ENCODE results near the gene KRTAP19-2.
A peak's percentile ranks its signal among the peaks of the same experiment; 100 is the strongest.

Gene KRTAP19-2, protein sequence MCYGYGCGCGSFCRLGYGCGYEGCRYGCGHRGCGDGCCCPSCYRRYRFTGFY

DNA sequence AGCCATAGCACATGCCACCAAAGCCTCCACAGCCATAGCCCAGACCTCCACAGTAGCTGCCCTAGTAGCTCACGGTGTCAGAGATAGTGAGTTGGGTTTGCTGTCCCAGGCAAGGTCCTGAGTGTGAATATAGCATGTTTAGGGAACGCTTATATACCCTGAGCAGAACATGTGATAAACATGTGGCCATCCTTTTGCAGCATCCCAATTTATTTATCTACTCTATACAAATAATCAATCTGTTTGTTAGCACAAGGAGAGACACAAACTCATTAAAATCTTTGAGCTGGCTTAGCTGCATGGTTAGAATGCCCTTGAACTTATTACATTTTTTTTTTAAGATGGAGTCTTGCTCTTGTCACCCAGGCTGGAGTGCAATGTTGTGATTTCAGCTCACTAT is at the start of gene KRTAP19-2:
Gene KRTAP19-2 (minus strand): TSS at position 101 of the 400 bp plus-strand sequence. CDS start 88 bp downstream, at position 13.
- DNase-seq = no peak

DNA sequence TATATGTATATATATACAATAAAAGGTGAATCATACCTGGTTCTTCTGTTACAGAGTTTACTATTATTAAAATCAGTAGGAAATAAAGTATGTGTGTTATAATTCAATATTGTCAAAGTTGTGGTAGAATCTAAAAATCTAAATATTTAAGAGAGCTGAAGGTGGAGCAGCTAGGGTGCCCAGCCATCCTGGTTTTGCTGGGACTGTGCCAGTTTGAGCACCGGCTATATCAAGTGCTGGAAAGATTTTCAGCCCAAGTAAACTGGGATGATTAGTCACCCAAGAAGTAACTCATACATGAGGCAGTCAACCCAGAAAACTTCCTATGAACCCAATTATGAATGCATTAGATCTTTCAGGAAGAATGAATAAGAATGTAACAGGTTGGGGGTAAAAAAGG is 31.6 kb upstream of the KRTAP19-2 start:
- DNase-seq = no peak

DNA sequence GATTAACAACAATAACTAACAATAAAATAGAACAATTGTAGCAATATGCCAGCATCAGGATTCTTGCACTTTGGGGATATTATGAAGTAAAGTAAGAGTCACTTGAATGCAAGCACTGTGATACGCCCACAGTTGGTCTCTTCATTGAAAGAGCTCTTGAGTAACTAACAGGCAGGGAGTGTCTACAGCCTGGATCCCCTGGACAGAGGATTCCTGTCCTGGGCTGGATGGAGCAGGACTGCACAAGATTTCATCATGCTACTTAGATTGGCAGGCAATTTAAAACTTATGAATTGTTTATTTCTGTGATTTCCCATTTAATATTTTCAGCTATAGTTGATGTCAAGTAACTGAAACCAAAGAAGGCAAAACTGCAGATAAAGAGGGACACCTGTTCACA is 28.4 kb upstream of the KRTAP19-2 start:
- DNase-seq = no peak

DNA sequence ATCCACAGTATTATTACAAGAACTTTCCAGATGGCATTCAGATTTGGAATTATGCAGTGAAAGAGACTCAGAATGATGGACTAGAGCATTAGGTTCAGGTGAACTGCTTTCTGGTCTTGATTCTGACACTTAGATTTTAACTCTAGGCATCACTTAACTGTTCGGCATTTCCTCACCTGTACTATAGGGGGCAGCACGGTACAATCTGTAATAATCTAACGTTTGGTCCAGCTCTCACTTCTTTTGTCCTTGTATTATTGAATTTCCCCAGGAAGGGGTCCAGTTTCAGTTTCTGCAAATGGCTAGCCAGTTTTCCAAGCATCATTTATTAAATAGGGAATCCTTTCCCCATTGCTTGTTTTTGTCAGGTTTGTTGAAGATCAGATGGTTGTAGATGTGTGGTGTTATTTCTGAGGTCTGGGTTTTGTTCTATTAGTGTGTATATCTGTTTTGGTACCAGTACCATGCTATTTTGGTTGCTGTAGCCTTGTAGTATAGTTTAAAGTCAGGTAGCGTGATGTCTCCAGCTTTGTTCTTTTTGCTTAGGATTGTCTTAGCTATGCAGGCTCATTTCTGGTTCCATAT is 18.5 kb upstream of the KRTAP19-2 start:
- peak; percentile 11 for DNase-seq

DNA sequence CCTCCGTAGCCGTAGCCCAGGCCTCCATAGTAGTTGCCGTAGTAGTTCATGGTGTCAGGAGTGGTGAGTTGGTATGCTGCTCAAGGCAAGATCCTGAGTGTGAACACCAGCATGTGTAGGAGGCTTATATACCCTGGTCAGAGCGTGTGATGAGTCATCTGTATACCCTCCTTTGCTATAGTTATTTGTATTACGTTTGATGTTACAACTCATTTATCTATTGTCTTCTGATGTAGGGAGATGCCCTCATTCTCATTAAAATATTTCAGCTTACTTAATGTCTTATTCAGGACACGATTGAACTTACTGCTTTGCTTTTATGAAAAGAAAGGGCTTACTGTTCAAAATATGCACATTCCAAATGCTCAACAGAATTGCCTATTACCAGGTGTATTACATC is 14.8 kb upstream of the KRTAP19-2 start, which contains the start of gene KRTAP19-5:
Gene KRTAP19-5 (minus strand): TSS at position 101 of the 400 bp plus-strand sequence. CDS start 51 bp downstream, at position 50.
- no peak for DNase-seq

DNA sequence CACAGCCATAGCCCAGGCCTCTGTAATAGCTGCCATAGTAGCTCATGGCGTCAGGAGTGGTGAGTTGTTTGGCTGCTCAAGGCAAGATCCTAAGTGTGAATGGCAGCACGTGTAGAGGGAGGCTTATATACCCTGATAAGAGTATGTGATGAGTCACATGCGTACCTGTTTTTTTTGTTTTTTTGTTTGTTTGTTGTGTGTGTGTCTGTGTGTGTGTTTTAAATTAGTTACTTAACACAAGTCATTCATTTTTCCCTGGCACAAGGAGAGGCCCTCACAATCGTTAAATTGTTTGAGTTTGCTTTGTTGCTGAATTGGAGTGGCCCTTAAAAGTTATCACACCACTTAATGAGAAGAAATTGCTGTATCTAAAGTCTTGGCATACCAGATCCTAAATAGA is 9.8 kb upstream of the KRTAP19-2 start, which contains the start of gene KRTAP19-4:
Gene KRTAP19-4 (minus strand): TSS at position 101 of the 400 bp plus-strand sequence. CDS start 55 bp downstream, at position 46.
- no peak for DNase-seq

DNA sequence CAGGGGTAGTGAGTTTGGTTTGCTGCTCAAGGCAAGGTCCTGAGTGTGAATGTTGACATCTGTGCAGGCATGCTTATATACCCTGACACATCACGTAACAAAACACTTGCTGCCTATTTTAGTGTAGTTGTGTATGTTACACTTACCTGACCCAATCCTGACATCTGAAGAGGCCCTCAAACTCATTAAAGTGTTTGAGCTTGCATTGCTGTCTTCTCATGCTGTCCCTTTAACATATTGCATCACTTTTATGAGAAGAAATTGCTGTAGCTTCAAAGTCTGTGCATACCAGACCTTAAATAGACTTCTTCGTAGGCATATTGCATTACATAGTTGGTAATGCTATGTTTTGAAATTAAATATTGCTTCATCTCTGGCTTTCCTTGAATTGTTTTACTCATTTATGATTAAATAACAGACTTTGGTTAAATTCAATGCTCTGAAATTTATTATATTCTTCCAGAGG is 4.8 kb upstream of the KRTAP19-2 start, which contains the start of gene KRTAP19-3:
Gene KRTAP19-3 (minus strand): TSS at position 51 of the 466 bp plus-strand sequence. CDS start 56 bp downstream, outside the sequence.
- no peak for DNase-seq

DNA sequence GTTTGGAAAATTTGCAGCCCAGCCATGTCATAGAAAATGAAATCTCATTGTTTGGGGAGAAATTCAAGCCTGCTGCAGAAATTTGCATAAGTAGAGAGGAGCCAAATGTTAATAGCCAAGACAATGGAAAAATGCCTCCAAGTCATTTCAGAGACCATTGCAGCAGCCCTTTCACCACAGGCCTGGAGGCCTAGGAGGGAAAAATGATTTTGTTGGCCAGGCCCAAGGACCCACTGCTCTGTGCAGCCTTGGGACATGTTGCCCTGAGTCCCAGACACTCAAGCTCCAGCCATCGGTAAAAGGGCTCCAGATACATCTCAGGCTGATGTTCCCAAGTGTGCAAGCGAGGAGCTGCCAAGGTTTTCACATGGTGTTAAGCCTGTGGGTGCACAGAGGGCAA is 1.1 kb downstream of the KRTAP19-2 start:
- no peak for DNase-seq

DNA sequence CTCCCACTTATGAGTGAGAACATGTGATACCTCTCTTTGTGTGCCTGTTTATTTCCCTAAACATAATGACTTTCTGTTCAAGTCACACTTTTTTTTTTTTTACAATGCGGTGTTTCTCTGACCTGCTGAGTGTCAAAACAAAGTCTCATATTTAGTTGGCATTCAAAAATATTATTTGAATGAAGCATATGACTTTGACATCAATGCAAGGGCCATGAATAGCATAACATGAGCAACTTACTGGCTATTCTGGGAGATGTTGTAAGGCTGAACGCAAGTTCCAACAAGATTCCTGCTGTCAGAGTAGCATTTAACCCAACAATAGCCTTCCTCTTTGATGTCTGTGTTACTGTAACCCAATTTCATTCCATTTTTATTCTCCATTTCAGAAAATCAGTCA is 5.1 kb downstream of the KRTAP19-2 start:
- no peak for DNase-seq

DNA sequence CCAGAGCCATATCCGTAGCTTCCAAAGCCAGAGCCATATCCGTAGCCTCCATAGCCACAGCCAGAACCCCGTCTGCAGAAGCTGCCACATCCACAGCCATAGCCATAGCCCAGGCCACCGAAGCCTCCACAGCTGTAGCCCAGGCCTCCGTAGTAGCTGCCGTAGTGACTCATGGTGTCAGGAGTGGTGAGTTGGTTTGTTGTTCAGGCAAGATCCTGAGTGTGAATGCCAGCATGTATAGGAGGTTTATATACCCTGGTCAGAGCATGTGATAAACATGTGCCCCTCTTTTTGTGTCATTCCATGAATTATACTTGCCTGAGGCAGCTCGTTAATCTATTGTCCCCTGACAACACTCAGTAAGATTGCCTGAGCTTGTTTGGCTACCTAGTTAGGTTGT is 7.1 kb downstream of the KRTAP19-2 start, which contains the start of gene KRTAP19-1:
Gene KRTAP19-1 (minus strand): TSS at position 223 of the 400 bp plus-strand sequence. CDS start 50 bp downstream, at position 173.
- DNase-seq = no peak

DNA sequence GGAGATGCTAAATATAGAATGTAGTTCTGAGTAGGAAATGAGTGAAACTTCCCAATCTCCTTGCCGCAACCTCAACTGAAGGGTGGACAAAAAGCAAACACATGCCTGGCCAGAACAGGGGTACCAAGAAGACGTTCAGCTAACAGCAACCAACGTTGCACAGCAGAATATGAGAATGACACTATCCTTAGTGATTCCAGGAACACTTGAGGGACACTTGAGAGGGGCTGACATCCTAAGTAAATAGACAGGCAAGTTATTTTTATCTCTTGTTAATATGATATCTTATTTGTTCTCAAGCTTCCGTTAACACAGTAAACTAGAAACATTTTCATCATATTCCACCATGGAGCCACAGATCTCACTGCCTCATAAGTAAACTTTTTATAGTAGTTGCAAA is 8.0 kb downstream of the KRTAP19-2 start:
- DNase-seq = no peak

DNA sequence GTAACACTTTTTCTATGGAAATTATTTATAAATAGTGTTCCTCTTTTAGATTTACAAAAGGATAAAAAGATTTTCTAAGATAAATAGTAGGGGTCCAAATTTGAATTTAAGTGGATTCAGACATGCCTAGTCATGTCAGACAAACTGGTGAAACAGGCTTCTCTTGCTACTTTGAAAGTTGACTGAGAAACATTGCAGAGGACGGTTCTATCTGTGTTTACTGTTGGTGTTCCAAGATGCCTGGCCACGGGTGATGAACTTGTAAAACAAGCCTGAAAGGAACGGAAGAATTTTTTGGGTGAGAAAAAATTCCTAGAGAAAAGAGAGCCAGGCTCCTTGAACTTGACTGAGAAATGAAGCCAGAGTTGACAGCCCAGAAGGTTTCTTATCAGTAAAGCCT is 9.2 kb downstream of the KRTAP19-2 start:
- peak; percentile 64 for DNase-seq

DNA sequence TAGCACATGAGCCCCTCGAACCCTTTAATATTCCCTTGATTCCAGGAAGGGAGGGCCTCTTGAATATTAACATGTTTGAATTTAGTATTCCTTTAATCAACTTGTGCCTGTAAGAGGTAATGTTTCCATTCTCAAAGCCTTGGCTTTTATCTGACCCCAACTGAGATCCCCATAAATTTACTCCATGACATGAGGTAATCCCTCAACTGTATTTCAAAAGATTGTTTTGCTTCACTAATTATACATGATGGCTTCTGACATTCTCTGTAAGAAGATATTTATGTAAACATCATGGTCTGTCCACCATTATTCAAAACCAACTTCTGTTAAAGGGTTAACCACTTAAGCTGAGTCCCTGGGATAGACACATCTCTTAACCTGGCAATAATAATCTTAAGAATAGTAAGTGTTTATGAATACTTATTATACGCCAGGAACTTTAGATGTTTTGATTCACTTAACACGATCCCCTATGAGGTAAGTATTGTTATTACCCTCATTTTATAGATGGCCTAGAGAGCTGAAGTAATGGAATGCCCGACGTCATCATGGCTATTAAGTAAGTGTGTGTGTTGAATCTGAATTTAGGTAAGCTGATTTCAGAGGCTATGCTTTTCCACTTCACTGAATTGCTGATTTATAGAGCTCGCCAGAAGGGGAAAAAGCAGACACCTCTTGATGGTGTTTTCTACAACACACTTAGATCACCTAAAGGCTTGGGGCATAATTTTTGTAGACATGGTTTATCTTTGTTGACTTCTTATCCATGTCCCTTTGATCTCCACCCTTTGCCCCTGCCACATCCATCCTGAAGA is 18.1 kb downstream of the KRTAP19-2 start:
- DNase-seq = no peak

DNA sequence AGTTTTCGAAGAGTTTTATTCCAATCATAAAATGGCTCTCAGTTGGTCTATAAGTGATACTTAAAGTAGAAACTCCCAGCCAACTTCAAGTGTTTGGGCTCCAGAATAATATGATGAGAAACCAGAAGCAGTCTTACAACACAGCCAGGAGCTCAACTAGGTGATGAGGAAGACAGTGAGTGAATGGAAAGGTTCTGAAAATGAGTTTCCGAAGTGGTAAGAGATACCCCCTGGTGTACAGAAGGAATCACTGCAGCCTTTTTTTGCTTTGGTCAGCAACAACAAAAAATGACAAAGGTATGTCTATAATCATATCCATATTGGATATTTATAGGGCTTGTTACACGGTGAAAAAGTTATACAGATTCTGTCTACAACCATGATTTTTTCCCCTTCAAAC is 23.5 kb downstream of the KRTAP19-2 start:
- DNase-seq = peak; percentile 36

DNA sequence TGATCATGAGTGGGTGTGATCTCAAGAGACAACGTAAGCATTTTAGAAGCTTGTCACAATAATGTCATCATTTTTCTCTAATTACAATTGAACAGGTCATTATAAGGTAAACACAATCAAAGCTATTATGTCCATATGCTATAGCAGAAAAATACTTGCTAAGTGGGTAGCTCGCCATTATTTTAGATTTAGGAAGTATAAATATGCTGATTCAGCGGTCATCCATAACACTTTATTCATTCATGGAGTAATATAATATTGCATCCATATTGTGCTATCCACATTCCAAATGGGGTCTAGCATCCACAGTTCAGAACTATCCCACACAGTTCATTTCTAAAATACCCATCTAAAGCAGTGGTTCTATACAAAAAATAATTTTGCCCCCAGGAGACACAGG is 38.7 kb downstream of the KRTAP19-2 start:
- no peak for DNase-seq

DNA sequence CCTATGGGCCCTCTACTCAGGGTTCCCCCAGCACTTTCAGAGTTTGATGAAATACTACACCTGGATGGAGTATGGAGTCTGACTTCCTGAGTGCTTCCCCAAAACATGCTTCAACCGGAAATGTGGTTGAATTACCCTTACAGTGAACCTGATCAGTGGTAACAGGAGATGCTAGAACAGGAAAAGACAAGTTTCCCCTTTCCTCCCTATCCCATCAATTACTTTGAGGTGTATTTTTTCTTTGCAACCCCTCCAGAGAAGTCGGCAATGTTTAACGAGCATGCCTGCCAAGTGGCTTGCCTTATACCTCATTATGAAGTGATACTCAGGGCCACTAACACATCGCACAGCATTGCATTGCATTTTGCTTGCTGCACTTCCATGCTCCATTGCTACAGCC is 40.2 kb downstream of the KRTAP19-2 start:
- no peak for DNase-seq

DNA sequence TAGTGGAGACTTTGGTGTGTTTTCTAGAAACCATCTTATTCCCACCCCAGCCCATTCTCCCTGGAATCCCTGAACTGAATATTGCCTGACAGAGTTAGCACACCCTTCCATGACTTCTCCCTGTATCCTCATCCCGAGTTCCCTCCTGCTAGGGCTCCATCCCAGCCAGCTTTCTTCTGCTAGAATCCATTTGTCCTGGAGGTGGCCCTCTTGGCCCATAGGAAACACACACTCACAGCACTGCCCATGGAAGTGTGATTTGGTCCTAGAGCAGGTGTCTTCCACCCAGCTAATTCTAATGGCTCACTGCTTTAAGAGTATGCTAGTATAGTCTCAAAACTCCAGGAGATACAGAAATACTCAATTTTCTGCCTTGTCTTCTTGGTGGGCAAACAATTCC is 43.0 kb downstream of the KRTAP19-2 start:
- no peak for DNase-seq

DNA sequence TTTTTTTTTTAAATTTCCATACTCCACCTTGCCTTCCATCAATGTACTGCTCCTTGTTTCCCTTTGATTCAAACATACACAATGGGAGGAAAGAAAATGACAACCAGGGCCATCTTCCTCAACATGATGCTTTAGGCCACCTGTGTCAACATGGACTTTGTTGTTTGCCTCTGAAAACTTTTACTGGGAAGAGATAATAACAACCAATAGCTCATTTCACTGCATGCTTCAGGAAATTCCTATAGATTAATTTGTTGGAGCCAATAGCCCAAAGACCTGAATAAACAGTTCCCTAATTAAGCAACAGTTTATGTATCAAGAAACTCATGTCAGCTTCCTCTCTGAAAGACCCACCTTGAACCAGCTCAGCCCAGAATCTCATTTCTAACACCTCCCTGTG is 44.0 kb downstream of the KRTAP19-2 start:
- no peak for DNase-seq

DNA sequence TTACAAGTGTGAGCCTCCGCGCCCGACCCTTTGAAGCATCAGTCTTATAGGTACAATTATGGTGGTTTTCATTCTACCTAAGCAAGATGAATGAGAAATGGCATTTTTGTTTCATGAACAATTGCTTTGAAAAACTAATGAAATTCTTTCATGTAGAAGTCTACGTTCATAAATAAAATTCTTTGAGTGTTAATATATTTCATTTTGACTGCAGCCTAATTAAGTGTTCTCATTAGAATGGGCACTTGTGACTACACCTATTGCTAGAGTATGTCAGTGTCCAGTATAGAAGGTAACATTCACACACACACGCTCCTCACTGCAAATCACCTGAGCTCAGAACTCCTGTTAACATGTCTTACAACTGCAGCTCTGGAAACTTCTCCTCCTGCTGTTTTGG is 47.3 kb downstream of the KRTAP19-2 start, which contains the start of gene KRTAP15-1:
Gene KRTAP15-1 (plus strand): TSS at position 301 of the 400 bp plus-strand sequence. CDS start 53 bp downstream, at position 354.
- no peak for DNase-seq

Measured in OCI-M1 (cell line).